ENCODE measurements around the gene HOXB4. TPM values are rescaled to one million over a fixed set of nuclear protein-coding genes. Genes with fewer than 3 reads are reported as not detected.

Gene HOXB4
- total and polyA plus RNA-seq, 10 of the 15 experiments (the other 5 are each of a cell fraction or from before 2014, with no cell fraction given) = 0.35 to 5.8 (median 3.0) TPM

DNA sequence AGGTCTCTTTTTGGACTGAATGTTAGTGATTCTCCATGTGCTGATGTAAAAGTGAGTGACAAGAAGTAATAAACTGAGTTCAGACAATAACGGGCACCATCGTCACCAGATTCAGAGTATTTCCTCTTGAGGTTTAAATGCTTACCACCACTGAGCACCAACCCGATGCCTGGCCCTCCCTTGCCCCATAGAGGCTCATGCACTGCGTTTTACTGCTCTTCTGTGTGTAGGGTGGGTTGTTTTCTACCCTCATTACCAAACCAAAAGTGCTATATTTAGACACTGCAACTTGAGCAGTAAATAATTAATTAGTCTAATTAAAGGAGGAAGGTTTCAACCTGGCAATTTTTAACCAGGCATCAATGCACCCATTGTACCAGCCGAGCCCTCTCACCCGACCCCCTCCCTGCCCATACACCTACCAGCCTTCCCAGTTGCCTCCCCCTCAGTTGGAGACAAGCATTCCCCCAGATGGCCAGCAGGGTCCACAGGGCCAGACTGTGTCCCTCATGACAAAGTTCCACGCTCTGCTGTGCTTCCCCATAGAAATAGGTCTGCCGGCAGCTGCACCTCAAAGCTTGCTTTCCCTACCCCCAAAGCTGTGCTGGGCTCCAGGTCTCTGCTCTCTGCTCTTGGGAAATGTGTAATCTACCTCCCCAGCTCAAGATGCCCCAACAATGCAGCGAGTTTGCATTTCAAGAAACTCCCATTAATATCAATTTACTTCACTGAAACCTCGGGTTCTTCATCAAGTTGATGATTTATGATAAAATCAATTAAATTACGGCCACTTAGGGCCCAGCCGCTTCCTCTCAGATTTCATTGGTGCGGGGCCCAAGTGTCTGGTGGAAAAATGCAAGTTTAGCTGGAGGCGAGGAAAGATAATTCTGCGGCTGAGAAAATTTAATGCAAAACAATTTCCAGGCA, 16.0 kb downstream of the HOXB4 start:
- Histone ChIP-seq H3K79me2 (ENCODE audit: control insufficient read depth, insufficient read depth, low read length) (no peaks in the 10 kb centered on the region), H3K4me2 (ENCODE audit: control insufficient read depth, insufficient read depth) (no peak overlapping the region), H3K4me3 (no peak overlapping the region), H2AFZ (ENCODE audit: control insufficient read depth, low read depth, low read length) (no peak overlapping the region), H4K20me1 (ENCODE audit: control insufficient read depth, insufficient read depth) (no peaks in the 10 kb centered on the region), H3K36me3 (ENCODE audit: control insufficient read depth in 2 of 2, insufficient read depth in 2 of 2, low read length in 1 of 2) (no peaks in the 10 kb centered on the region; a peak in 1 of 4 replicates), H3K4me1 (ENCODE audit: control insufficient read depth, insufficient read depth, low read length) (no peaks in the 10 kb centered on the region), H3K27ac (ENCODE audit: control insufficient read depth, insufficient read depth) (no peak overlapping the region), H3K27me3 (replicated peaks in 1 of 2; ENCODE audit: control insufficient read depth in 2 of 2, insufficient read depth in 2 of 2, low read length in 1 of 2) (no peaks in the 10 kb centered on the region), H3K9me3 (replicated peaks; ENCODE audit: control insufficient read depth, insufficient read depth, low read length) (no peaks in the 10 kb centered on the region), H3K9ac (ENCODE audit: control insufficient read depth, insufficient read depth, low read length) (no peak overlapping the region)
- CTCF ChIA-PET = interaction anchor here (0.6 to 1.8 kb wide), 9 partner anchors 21 to 210 kb away, joined by 3 to 9 read pairs (median 4); no protein-coding TSS in a partner anchor
- POLR2A ChIA-PET = interaction anchor here (1.4 kb wide), 2 partner anchors 44 to 46 kb away, joined by 3 to 7 read pairs; no protein-coding TSS in a partner anchor
- SMC1A ChIA-PET (ENCODE audit: uncharacterized antibody, unreplicated experiment) = interaction anchor here (0.7 to 3.3 kb wide), 9 partner anchors 9 to 122 kb away, joined by 3 to 11 read pairs (median 3); no protein-coding TSS in a partner anchor
- FAIRE-seq = no peak
- in situ Hi-C loops (cut with MboI) = no loop called here
- RAD21 ChIA-PET (ENCODE audit: unreplicated experiment) = interaction anchor here (1.6 kb wide), 1 partner anchor 70 kb away, joined by 3 read pairs; no protein-coding TSS in a partner anchor
- peak; percentile 94 for ATAC-seq
- peak; percentile 65 for DNase-seq (ENCODE audit: low read depth, low spot score)
- WGBS (ENCODE audit: insufficient coverage, insufficient replicate concordance, low lambda C conversion rate, missing lambda C conversion rate) = 48% methylated on average over 15 of the region's 15 CpGs
- intact Hi-C loops (cut with micrococcal nuclease; ENCODE audit: unreplicated experiment) = no loop called here
- BruUV-seq (replicated peaks) = no TSS peak
- TF ChIP-seq CBX5 (IDR thresholded peaks at IDR 0.05; ENCODE audit: low read depth) (no peak), ASH2L (IDR thresholded peaks at IDR 0.05; ENCODE audit: borderline replicate concordance, low read depth) (no peak), ZBED1 (IDR thresholded peaks at IDR 0.05; ENCODE audit: borderline replicate concordance) (no peak), KDM1A (IDR thresholded peaks at IDR 0.05; ENCODE audit: borderline replicate concordance) (no peak), BMI1 (IDR thresholded peaks at IDR 0.05; ENCODE audit: borderline replicate concordance) (no peak), EP300 (IDR thresholded peaks at IDR 0.05; ENCODE audit: borderline replicate concordance in 1 of 2, control insufficient read depth in 1 of 2, low read depth in 2 of 2, low read length in 2 of 2) (peak; percentile 23 to 42; a peak in 1 of 4 replicates), FOXM1 (IDR thresholded peaks at IDR 0.05; ENCODE audit: low read depth, low read length) (no peak), RELA (IDR thresholded peaks at IDR 0.05; ENCODE audit: borderline replicate concordance, partially characterized antibody) (no peak), BACH1 (IDR thresholded peaks at IDR 0.05; ENCODE audit: borderline replicate concordance) (no peak)
- TF ChIP-seq, protein P1, sequence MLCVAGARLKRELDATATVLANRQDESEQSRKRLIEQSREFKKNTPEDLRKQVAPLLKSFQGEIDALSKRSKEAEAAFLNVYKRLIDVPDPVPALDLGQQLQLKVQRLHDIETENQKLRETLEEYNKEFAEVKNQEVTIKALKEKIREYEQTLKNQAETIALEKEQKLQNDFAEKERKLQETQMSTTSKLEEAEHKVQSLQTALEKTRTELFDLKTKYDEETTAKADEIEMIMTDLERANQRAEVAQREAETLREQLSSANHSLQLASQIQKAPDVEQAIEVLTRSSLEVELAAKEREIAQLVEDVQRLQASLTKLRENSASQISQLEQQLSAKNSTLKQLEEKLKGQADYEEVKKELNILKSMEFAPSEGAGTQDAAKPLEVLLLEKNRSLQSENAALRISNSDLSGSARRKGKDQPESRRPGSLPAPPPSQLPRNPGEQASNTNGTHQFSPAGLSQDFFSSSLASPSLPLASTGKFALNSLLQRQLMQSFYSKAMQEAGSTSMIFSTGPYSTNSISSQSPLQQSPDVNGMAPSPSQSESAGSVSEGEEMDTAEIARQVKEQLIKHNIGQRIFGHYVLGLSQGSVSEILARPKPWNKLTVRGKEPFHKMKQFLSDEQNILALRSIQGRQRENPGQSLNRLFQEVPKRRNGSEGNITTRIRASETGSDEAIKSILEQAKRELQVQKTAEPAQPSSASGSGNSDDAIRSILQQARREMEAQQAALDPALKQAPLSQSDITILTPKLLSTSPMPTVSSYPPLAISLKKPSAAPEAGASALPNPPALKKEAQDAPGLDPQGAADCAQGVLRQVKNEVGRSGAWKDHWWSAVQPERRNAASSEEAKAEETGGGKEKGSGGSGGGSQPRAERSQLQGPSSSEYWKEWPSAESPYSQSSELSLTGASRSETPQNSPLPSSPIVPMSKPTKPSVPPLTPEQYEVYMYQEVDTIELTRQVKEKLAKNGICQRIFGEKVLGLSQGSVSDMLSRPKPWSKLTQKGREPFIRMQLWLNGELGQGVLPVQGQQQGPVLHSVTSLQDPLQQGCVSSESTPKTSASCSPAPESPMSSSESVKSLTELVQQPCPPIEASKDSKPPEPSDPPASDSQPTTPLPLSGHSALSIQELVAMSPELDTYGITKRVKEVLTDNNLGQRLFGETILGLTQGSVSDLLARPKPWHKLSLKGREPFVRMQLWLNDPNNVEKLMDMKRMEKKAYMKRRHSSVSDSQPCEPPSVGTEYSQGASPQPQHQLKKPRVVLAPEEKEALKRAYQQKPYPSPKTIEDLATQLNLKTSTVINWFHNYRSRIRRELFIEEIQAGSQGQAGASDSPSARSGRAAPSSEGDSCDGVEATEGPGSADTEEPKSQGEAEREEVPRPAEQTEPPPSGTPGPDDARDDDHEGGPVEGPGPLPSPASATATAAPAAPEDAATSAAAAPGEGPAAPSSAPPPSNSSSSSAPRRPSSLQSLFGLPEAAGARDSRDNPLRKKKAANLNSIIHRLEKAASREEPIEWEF (IDR thresholded peaks at IDR 0.05; ENCODE audit: insufficient replicate concordance, low read depth, low read length) = no peak
- TF ChIP-seq, protein P2, sequence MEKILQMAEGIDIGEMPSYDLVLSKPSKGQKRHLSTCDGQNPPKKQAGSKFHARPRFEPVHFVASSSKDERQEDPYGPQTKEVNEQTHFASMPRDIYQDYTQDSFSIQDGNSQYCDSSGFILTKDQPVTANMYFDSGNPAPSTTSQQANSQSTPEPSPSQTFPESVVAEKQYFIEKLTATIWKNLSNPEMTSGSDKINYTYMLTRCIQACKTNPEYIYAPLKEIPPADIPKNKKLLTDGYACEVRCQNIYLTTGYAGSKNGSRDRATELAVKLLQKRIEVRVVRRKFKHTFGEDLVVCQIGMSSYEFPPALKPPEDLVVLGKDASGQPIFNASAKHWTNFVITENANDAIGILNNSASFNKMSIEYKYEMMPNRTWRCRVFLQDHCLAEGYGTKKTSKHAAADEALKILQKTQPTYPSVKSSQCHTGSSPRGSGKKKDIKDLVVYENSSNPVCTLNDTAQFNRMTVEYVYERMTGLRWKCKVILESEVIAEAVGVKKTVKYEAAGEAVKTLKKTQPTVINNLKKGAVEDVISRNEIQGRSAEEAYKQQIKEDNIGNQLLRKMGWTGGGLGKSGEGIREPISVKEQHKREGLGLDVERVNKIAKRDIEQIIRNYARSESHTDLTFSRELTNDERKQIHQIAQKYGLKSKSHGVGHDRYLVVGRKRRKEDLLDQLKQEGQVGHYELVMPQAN (conservative IDR thresholded peaks at IDR 0.05) = no peak
- TF ChIP-seq, protein P3, sequence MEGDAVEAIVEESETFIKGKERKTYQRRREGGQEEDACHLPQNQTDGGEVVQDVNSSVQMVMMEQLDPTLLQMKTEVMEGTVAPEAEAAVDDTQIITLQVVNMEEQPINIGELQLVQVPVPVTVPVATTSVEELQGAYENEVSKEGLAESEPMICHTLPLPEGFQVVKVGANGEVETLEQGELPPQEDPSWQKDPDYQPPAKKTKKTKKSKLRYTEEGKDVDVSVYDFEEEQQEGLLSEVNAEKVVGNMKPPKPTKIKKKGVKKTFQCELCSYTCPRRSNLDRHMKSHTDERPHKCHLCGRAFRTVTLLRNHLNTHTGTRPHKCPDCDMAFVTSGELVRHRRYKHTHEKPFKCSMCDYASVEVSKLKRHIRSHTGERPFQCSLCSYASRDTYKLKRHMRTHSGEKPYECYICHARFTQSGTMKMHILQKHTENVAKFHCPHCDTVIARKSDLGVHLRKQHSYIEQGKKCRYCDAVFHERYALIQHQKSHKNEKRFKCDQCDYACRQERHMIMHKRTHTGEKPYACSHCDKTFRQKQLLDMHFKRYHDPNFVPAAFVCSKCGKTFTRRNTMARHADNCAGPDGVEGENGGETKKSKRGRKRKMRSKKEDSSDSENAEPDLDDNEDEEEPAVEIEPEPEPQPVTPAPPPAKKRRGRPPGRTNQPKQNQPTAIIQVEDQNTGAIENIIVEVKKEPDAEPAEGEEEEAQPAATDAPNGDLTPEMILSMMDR (IDR thresholded peaks at IDR 0.05 in 2 of 3, conservative IDR thresholded peaks at IDR 0.05 in 1 of 3; ENCODE audit: control insufficient read depth in 2 of 3, extremely low read depth in 1 of 3, insufficient read depth in 1 of 3, low read depth in 3 of 3, low read length in 3 of 3) = peak in 2 of 3 experiments; percentile 19 to 51; a peak in 2 of 6 replicates

Data from GM12878 (cell line).